Activated CD8-positive, alpha-beta T cell treated with anti-CD3 and anti-CD28 coated beads for 36 hours (primary cell): ENCODE data around the gene SLC27A2. TPM values are rescaled to one million over a fixed set of nuclear protein-coding genes. Genes with fewer than 3 reads are reported as not detected.

Source experiments
- ATAC-seq: fragments of 200-7000 bp; cut with Tn5 transposase; one replicate; pipeline ENCODE4 v1.10.0; 2021; ENCODE audit warnings: mild to moderate bottlenecking, moderate library complexity
- CTCF ChIA-PET: fragments of 350-600 bp; sonication (Branson Sonifier 250); formaldehyde crosslinking; loops from one replicate; lab custom pipeline; 2021; ENCODE audit warnings: antibody characterized with exemption; lab: Charles Lee
- POLR2A ChIA-PET: fragments of 350-600 bp; sonication (Branson Sonifier 250); formaldehyde crosslinking; loops from one replicate; lab custom pipeline; 2021; ENCODE audit warnings: antibody characterized with exemption; lab: Charles Lee
- DNase-seq: peaks from one replicate; pipeline ENCODE4 v3.0.0-alpha.2; 2020
- H3K27ac Mint-ChIP-seq: one replicate; pipeline ENCODE4 v1.8.0; 2021; ENCODE audit warnings: mild to moderate bottlenecking, mixed read lengths
- H3K27me3 Mint-ChIP-seq: one replicate; pipeline ENCODE4 v1.8.0; 2021; ENCODE audit warnings: mixed read lengths
- H3K36me3 Mint-ChIP-seq: one replicate; pipeline ENCODE4 v1.8.0; 2021; ENCODE audit warnings: low read depth, mixed read lengths
- H3K4me1 Mint-ChIP-seq: one replicate; pipeline ENCODE4 v1.8.0; 2021; ENCODE audit warnings: low read depth, mixed read lengths
- H3K4me3 Mint-ChIP-seq: one replicate; pipeline ENCODE4 v1.8.0; 2021; ENCODE audit warnings: mild to moderate bottlenecking, moderate library complexity, mixed read lengths
- H3K9me3 Mint-ChIP-seq: one replicate; pipeline ENCODE4 v1.8.0; 2021; ENCODE audit warnings: mixed read lengths
- CTCF ChIP-seq: fragments of 200-600 bp; IDR thresholded peaks from one replicate; pipeline ENCODE4 v1.8.0; 2022; ENCODE audit warnings: antibody characterized with exemption, mild to moderate bottlenecking
- intact Hi-C: fragments of 100-400 bp; cut with micrococcal nuclease; formaldehyde crosslinking; loops from one replicate; pipeline ENCODE4 v1.10.0; 2022
- total RNA-seq, 2 experiments: library from RNA; stranded (reverse); gene quantifications; one replicate each; pipeline ENCODE4 v1.2.3, GENCODE V29; 2021

SLC27A2 gene
- total RNA-seq, 2 experiments from 2014 or later = 9.8 to 9.9 TPM

GRCh38 chr15:50162969-50163718 is 18.9 kb upstream of the SLC27A2 start:
- DNase-seq (no peak), ATAC-seq (no peak)
- H3K27me3 Mint-ChIP-seq = peaks cover 14% of the 10 kb centered on the region
- H3K9me3 Mint-ChIP-seq = peaks cover 4% of the 10 kb centered on the region
- ChIA-PET CTCF (interaction anchor here (1.2 kb wide), 1 partner anchor 8 kb away, joined by 3 read pairs; no protein-coding TSS in a partner anchor), POLR2A (no interaction called here)
- no peak for TF ChIP-seq CTCF
- no peak overlapping the region for H3K27ac Mint-ChIP-seq
- no peak overlapping the region for H3K4me3 Mint-ChIP-seq
- no peaks in the 10 kb centered on the region for H3K4me1 Mint-ChIP-seq
- no peaks in the 10 kb centered on the region for H3K36me3 Mint-ChIP-seq
- intact Hi-C loops = no loop called here

- CTCF ChIA-PET = interaction anchor here (1.2 kb wide), 1 partner anchor 9 kb away, joined by 3 read pairs; no protein-coding TSS in a partner anchor
- TF ChIP-seq CTCF = no peak
- H3K9me3 Mint-ChIP-seq = peaks cover 4% of the 10 kb centered on the region
Measured at GRCh38 chr15:50163719-50164410, 18.1 kb upstream of the SLC27A2 start.

GRCh38 chr15:50164458-50164857 is 17.5 kb upstream of the SLC27A2 start:
- H3K4me3 Mint-ChIP-seq = no peak overlapping the region
- H3K36me3 Mint-ChIP-seq = no peaks in the 10 kb centered on the region
- DNase-seq (no peak), ATAC-seq (no peak)
- H3K9me3 Mint-ChIP-seq = no peaks in the 10 kb centered on the region
- H3K27me3 Mint-ChIP-seq = peaks cover 14% of the 10 kb centered on the region
- H3K27ac Mint-ChIP-seq = no peak overlapping the region
- intact Hi-C loops = no loop called here
- no peak for TF ChIP-seq CTCF
- ChIA-PET CTCF (no interaction called here), POLR2A (no interaction called here)
- no peaks in the 10 kb centered on the region for H3K4me1 Mint-ChIP-seq

More at GRCh38 chr15:50163719-50164410, 18.1 kb upstream of the SLC27A2 start:
- H3K4me1 Mint-ChIP-seq = no peaks in the 10 kb centered on the region
- no peak for ATAC-seq
- no peak overlapping the region for H3K4me3 Mint-ChIP-seq
- POLR2A ChIA-PET = no interaction called here
- DNase-seq = no peak
- H3K27me3 Mint-ChIP-seq = peaks cover 14% of the 10 kb centered on the region
- no peaks in the 10 kb centered on the region for H3K36me3 Mint-ChIP-seq
- no peak overlapping the region for H3K27ac Mint-ChIP-seq
- intact Hi-C loops = no loop called here

GRCh38 chr15:50166216-50166615 is 15.8 kb upstream of the SLC27A2 start:
- Mint-ChIP-seq H3K27me3 (peaks cover 14% of the 10 kb centered on the region), H3K4me1 (no peaks in the 10 kb centered on the region), H3K4me3 (no peak overlapping the region), H3K36me3 (no peaks in the 10 kb centered on the region), H3K9me3 (no peaks in the 10 kb centered on the region), H3K27ac (no peak overlapping the region)
- no peak for DNase-seq
- no peak for ATAC-seq
- ChIA-PET POLR2A (no interaction called here), CTCF (interaction anchor here (1.1 kb wide), 1 partner anchor 744 kb away, joined by 3 read pairs; the partner anchor contains the start of gene FGF7)
- no peak for TF ChIP-seq CTCF
- intact Hi-C loops = loop anchor here (5.0 kb wide), 1 partner anchor 151 kb away; no protein-coding TSS in a partner anchor

GRCh38 chr15:50167110-50167509 is 14.9 kb upstream of the SLC27A2 start:
- ChIA-PET CTCF (interaction anchor here (2.0 kb wide), 1 partner anchor 16 kb away, joined by 6 read pairs; no protein-coding TSS in a partner anchor), POLR2A (no interaction called here)
- Mint-ChIP-seq H3K36me3 (peaks cover 5% of the 10 kb centered on the region), H3K27me3 (peaks cover 14% of the 10 kb centered on the region), H3K4me1 (no peaks in the 10 kb centered on the region), H3K27ac (no peak overlapping the region), H3K9me3 (no peaks in the 10 kb centered on the region), H3K4me3 (no peak overlapping the region)
- TF ChIP-seq CTCF = no peak
- intact Hi-C loops = loop anchor here (5.0 kb wide), 1 partner anchor 150 kb away; no protein-coding TSS in a partner anchor
- no peak for ATAC-seq
- DNase-seq = no peak
